ENCODE measurements around the gene CHRM4. TPM values are rescaled to one million over a fixed set of nuclear protein-coding genes. Genes with fewer than 3 reads are reported as not detected.

The CHRM4 gene
- total RNA-seq, 2 donors from 2014 or later, result not detected

DNA sequence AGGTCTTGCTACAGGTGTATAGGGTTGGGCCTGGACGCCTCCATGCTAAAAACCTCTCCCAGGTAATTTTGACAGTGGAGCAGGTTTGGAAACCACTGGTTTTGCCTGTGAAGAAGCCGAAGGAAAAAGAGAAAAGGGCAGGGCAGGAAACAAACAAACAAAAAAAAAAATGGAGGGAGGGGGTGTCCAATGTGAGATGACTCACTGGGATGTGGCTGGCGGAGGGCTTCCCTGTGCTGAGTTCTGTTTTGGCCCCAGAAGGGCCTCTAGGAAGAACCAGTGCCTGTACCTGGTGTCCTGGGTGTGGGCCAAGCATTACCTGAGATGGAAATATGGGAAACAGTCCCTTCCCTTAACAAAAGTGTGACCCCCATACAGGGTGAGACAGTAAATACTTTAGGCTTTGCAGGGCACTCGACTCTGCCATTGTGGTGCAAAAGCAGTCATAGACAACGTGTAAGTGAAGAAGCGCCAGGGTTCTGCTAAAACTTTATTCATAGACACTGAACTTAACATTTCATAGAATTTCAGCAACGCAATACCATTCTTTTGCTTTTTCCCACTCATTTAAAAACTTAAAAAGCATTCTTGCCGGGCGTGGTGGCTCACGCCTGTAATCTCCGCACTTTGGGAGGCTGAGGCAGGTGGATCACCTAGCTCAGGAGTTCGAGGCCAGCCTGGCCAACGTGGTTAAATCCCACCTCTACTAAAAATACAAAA is 53.8 kb downstream of the CHRM4 start:
- no peak for DNase-seq (ENCODE audit: low spot score)
- intact Hi-C loops (cut with DNase I), result no loop called here

DNA sequence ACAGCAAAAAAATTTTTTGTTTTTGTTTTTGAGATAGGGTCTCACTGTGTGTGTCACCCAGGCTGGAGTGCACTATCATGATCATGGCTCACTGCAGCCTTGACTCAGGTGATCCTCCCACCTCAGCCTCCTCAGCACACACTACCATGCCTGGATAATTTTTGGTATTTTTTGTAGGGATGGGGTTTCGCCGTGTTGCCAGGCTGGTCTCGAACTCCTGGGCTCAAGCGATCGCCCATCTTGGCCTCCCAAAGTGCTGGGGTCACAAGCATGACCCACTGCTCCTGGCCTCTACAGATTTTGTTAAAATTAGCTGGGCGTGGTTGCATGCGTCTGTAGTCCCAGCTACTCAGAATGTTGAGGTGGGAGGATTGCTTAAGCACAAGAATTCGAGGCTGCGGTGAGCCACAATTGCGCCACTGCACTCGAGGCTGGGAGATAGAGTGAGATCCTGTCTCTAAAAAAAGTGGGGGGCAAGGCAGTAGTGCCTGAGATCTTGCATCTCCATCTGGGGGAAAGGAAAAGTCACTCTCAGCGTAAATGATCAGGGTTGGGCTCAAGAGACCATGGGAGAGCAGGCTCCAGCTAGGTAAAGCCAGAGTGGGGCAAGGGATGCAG is 54.9 kb downstream of the CHRM4 start:
- DNase-seq (ENCODE audit: low spot score), result no peak
- intact Hi-C loops (cut with DNase I), result no loop called here

DNA sequence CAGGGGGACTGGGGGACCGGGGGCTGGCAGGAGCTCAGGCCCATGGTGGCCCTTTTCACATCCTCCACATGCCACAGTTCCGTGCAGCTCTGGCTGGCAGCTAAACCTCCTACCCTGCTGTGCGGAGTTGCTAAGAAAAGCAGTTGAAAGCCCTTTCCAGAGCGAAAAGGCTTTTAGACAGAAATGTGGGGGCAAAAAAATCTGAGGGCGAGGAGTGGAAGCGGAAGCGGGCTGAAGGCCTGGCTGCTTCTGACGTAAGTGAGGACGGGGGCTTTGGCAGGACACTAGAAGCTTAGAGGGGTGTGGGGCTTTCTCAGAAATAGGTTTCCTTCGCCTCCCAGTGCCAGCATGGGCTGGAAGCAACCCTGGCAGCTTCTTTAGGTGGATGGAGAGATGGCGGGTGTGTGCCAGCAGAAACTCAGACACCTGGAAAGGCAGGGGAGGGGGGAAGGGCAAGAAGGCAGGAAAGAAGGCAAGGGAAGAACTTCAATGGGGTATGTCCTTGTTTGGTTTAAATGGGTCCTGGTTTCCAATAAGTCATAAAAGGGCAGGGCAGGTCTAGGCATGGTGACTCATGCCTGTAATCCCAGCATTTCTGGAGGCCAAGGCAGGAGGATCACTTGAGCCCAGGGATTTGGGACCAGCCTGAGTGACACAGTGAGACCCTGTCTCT is 55.5 kb downstream of the CHRM4 start:
- no peak for DNase-seq (ENCODE audit: low spot score)
- intact Hi-C loops (cut with DNase I), result no loop called here

DNA sequence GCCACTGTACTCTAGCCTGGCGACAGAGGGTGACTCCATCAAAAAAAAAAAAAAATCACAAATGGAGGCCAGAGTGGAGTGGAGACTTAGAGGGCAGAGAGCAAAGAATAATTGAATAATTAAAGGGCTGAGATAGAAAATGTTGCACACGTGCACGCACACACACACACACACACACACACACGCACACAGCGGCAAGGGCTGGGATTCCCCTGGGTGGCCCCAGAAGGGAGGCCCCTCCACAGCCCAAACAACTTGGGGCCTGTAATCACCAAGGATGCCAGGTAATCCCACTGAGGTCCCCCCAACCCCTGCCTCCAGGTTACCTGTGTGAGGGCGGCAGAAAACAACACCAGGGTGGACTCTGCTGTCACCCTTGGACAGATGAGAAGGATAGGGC is 56.3 kb downstream of the CHRM4 start:
- intact Hi-C loops (cut with DNase I), result no loop called here
- DNase-seq (ENCODE audit: low spot score), result no peak

DNA sequence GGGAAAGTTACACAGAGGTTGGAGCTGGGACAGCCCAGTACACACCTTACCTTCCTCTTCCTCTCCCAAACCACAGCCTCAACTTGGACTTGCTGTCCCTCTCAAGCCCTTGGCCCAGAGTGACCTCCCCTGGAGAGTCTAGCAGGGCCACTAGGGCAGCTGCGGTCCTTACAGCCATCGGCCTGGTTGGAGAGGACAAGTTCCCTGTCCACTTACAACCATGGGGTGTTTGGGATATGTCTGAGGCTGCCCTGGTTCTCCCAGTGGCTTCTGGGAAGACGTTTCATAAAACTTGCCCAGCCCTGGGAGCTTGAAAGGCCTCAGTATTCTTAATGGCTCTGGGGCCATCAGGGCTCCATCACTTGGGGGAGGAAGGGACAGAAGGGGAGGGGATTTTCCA is 57.4 kb downstream of the CHRM4 start:
- no peak for DNase-seq (ENCODE audit: low spot score)
- intact Hi-C loops (cut with DNase I), result no loop called here

Small RNA genes within 50 kb of the gene (microRNA-seq; reads per million reads assigned to microRNA genes)
- 0 reads per million in 2 donors for gene MIR4688 (ENCODE audit: borderline microRNAs expressed in 2 of 2)

Other genes with a start within 250 kb of the CHRM4 start
- gene CREB3L1, start 114.1 kb downstream of the CHRM4 start, total RNA-seq, result 10 to 100 TPM; 14.3 to 25.8 TPM
- 10 to 100 TPM; 38.5 to 41.2 TPM for gene DGKZ, start 44.3 kb downstream of the CHRM4 start, total RNA-seq
- 10 to 100 TPM; 16.6 to 28.9 TPM for gene MDK, start 10.1 kb downstream of the CHRM4 start, total RNA-seq
- 10 to 100 TPM; 25.9 to 27.3 TPM for gene AMBRA1, start 202.2 kb upstream of the CHRM4 start, total RNA-seq
- gene HARBI1, start 225.5 kb upstream of the CHRM4 start, total RNA-seq, result 1 to 10 TPM; 3.5 to 3.9 TPM
- gene ATG13, start 225.8 kb upstream of the CHRM4 start, total RNA-seq, result 10 to 100 TPM; 40.8 to 52.9 TPM